H1 (cell line): Measurements from ENCODE around the gene RIT2. TPM values are rescaled to one million over a fixed set of nuclear protein-coding genes. Genes with fewer than 3 reads are reported as not detected.

ENCODE experiments used
- CTCF ChIA-PET: fragments of 300-600 bp; sonication (Branson Sonifier 250); formaldehyde crosslinking; loops from one replicate; lab custom pipeline; 2021; ENCODE audit not compliant: partially characterized antibody; lab: Charles Lee
- POLR2A ChIA-PET: fragments of 300-600 bp; sonication (Branson Sonifier 250); formaldehyde crosslinking; loops from one replicate; lab custom pipeline; 2021; ENCODE audit warnings: inconsistent platforms; ENCODE audit not compliant: partially characterized antibody; lab: Charles Lee
- DNase-seq, 2 experiments: peaks; one replicate each; pipeline versions ENCODE4 v3.0.0 to v3.0.0-alpha.2; 2010 to 2022; ENCODE audit warnings: low spot score in 2 of 2, low read depth in 1 of 2, mixed read lengths in 1 of 2
- FAIRE-seq: peaks from 2 replicates; lab custom pipeline; 2011; peaks lifted over from hg19 to GRCh38; lab: Jason Lieb, UNC
- H2AFZ ChIP-seq: 2 replicates; pipeline ENCODE4 v1.8.1; 2012; ENCODE audit warnings: low read length, inconsistent platforms
- H2AK5ac ChIP-seq: 2 replicates; pipeline ENCODE4 v1.6.1; 2013; ENCODE audit warnings: low read depth, low read length
- H2BK120ac ChIP-seq: replicated peaks from 2 replicates; pipeline ENCODE3; 2013; ENCODE audit warnings: low read depth, low read length, inconsistent platforms
- H2BK12ac ChIP-seq: 2 replicates; pipeline ENCODE4 v1.6.1; 2013; ENCODE audit warnings: low read depth, low read length
- H2BK15ac ChIP-seq: 2 replicates; pipeline ENCODE4 v1.6.1; 2013; ENCODE audit warnings: low read length
- H2BK20ac ChIP-seq: 2 replicates; pipeline ENCODE4 v1.6.1; 2013; ENCODE audit warnings: low read length
- H2BK5ac ChIP-seq: 2 replicates; pipeline ENCODE4 v1.6.1; 2013; ENCODE audit warnings: low read depth, low read length
- H3K14ac ChIP-seq: 2 replicates; pipeline ENCODE4 v1.6.1; 2013; ENCODE audit warnings: inconsistent platforms; ENCODE audit not compliant: insufficient read length
- H3K18ac ChIP-seq: 2 replicates; pipeline ENCODE4 v1.6.1; 2013; ENCODE audit warnings: low read length; ENCODE audit errors: extremely low read depth
- H3K23ac ChIP-seq: 2 replicates; pipeline ENCODE4 v1.6.1; 2013; ENCODE audit warnings: inconsistent platforms; ENCODE audit not compliant: insufficient read length
- H3K23me2 ChIP-seq: 2 replicates; pipeline ENCODE4 v1.6.1; 2013; ENCODE audit warnings: low read depth, low read length
- H3K27ac ChIP-seq: 2 replicates; pipeline ENCODE4 v1.6.1; 2011; ENCODE audit warnings: low read depth, low read length, inconsistent platforms
- H3K27me3 ChIP-seq, 4 experiments: replicated peaks in 1 of 4; 1 replicate in 1 of 4; 2 replicates in 3 of 4; pipeline versions ENCODE4 v1.6.1 to v1.8.1; 2011 to 2013; ENCODE audit warnings: low read length in 3 of 4, mild to moderate bottlenecking in 3 of 4, inconsistent platforms in 2 of 4, mixed read lengths in 2 of 4, moderate library complexity in 1 of 4; ENCODE audit not compliant: control insufficient read depth in 3 of 4, insufficient read depth in 3 of 4; ENCODE audit errors: extremely low read depth in 1 of 4
- H3K36me3 ChIP-seq, 4 experiments: 2 replicates each; pipeline versions ENCODE4 v1.6.1 to v1.8.1; 2011 to 2013; ENCODE audit warnings: mild to moderate bottlenecking in 4 of 4, low read length in 3 of 4, moderate library complexity in 2 of 4, control low read depth in 1 of 4, inconsistent platforms in 1 of 4; ENCODE audit not compliant: insufficient read depth in 4 of 4, control insufficient read depth in 2 of 4
- H3K4ac ChIP-seq: replicated peaks from 2 replicates; pipeline ENCODE3; 2013; ENCODE audit warnings: low read length, low read depth, mixed read lengths, inconsistent platforms; ENCODE audit not compliant: insufficient read length
- H3K4me1 ChIP-seq, 4 experiments: replicated peaks in 1 of 4; 1 replicate in 1 of 4; 2 replicates in 3 of 4; pipeline versions ENCODE4 v1.6.1 to v1.8.1; 2011 to 2013; ENCODE audit warnings: low read length in 3 of 4, inconsistent platforms in 2 of 4, mixed read lengths in 1 of 4; ENCODE audit not compliant: insufficient read depth in 4 of 4, control insufficient read depth in 3 of 4
- H3K4me2 ChIP-seq, 2 experiments: 2 replicates each; pipeline versions ENCODE4 v1.6.1 to v1.8.1; 2011 to 2013; ENCODE audit warnings: low read depth in 2 of 2, low read length in 2 of 2, control low read depth in 1 of 2, inconsistent platforms in 1 of 2, mild to moderate bottlenecking in 1 of 2; ENCODE audit not compliant: insufficient read depth in 1 of 2
- H3K4me3 ChIP-seq, 4 experiments: fragments of 200-600, 300-600 bp in 1 of 4; sonication (generic), shearing (Covaris generic), sonication (Bioruptor Twin) in 1 of 4; 2 replicates each; pipeline versions ENCODE4 v1.5.1 to v1.8.1; 2011 to 2016; ENCODE audit warnings: low read length in 4 of 4, low read depth in 3 of 4, control low read depth in 2 of 4, inconsistent platforms in 2 of 4, mild to moderate bottlenecking in 2 of 4, mixed read lengths in 1 of 4, moderate library complexity in 1 of 4; ENCODE audit not compliant: insufficient read depth in 2 of 4; ENCODE audit errors: extremely low read depth in 1 of 4
- H3K56ac ChIP-seq: replicated peaks from 2 replicates; pipeline ENCODE3; 2013; ENCODE audit warnings: low read depth, mild to moderate bottlenecking, mixed read lengths, low read length, inconsistent platforms; ENCODE audit not compliant: insufficient read length
- H3K79me1 ChIP-seq: 2 replicates; pipeline ENCODE4 v1.6.1; 2013; ENCODE audit warnings: low read depth, low read length, control low read depth
- H3K79me2 ChIP-seq, 2 experiments: 2 replicates each; pipeline versions ENCODE4 v1.6.1 to v1.8.1; 2012 to 2013; ENCODE audit warnings: low read length in 2 of 2, mild to moderate bottlenecking in 2 of 2, inconsistent platforms in 1 of 2; ENCODE audit not compliant: insufficient read depth in 2 of 2, control insufficient read depth in 1 of 2
- H3K9ac ChIP-seq, 4 experiments: replicated peaks in 1 of 4; 1 replicate in 1 of 4; 2 replicates in 3 of 4; pipeline versions ENCODE4 v1.6.1 to v1.8.1; 2011 to 2013; ENCODE audit warnings: low read depth in 3 of 4, low read length in 3 of 4, control low read depth in 2 of 4, mild to moderate bottlenecking in 2 of 4, moderate library complexity in 2 of 4, inconsistent platforms in 1 of 4; ENCODE audit errors: extremely low read depth in 1 of 4
- H3K9me3 ChIP-seq, 2 experiments: 2 replicates each; pipeline versions ENCODE4 v1.6.1 to v1.8.1; 2012 to 2013; ENCODE audit warnings: mild to moderate bottlenecking in 2 of 2, moderate library complexity in 2 of 2, control low read depth in 1 of 2, inconsistent platforms in 1 of 2, low read depth in 1 of 2, low read length in 1 of 2, mixed read lengths in 1 of 2; ENCODE audit not compliant: insufficient read depth in 2 of 2
- H4K20me1 ChIP-seq, 2 experiments: replicated peaks in 1 of 2; 2 replicates each; pipeline versions ENCODE3 to v1.8.1; 2011 to 2013; ENCODE audit warnings: inconsistent platforms in 2 of 2, low read length in 2 of 2, mild to moderate bottlenecking in 1 of 2; ENCODE audit not compliant: insufficient read depth in 2 of 2, control insufficient read depth in 1 of 2
- H4K5ac ChIP-seq: 2 replicates; pipeline ENCODE4 v1.6.1; 2013; ENCODE audit warnings: low read length, low read depth, mixed read lengths, inconsistent platforms; ENCODE audit not compliant: insufficient read length
- H4K8ac ChIP-seq: 2 replicates; pipeline ENCODE4 v1.8.0; 2013; ENCODE audit warnings: mild to moderate bottlenecking, moderate library complexity, low read length, inconsistent platforms; ENCODE audit not compliant: insufficient read depth; ENCODE audit errors: extremely low read depth
- H4K91ac ChIP-seq: replicated peaks from 2 replicates; pipeline ENCODE3; 2013; ENCODE audit warnings: low read length, mixed read lengths, inconsistent platforms; ENCODE audit not compliant: insufficient read length
- CBX5 ChIP-seq: fragments of 300-800, 300-1000 bp; sonication (generic); IDR thresholded peaks from 2 replicates; pipeline ENCODE4 v1.7.1; 2016; ENCODE audit warnings: antibody characterized with exemption, low read length, low read depth
- CHD2 ChIP-seq: IDR thresholded peaks from 2 replicates; pipeline ENCODE4 v1.6.1; 2012; ENCODE audit warnings: low read length, improper control_type of control experiment
- CTBP2 ChIP-seq: IDR thresholded peaks from 2 replicates; pipeline ENCODE4 v1.7.0; 2011; ENCODE audit warnings: borderline replicate concordance, mild to moderate bottlenecking, moderate library complexity, mixed read lengths, low read length; ENCODE audit not compliant: insufficient read depth, insufficient read length
- HDAC2 ChIP-seq, 2 experiments: fragments of 300-600 bp in 1 of 2; sonication (generic) in 1 of 2; IDR thresholded peaks; 2 replicates each; pipeline ENCODE4 v1.6.1; 2011 to 2012; ENCODE audit warnings: low read depth in 2 of 2, low read length in 2 of 2, mild to moderate bottlenecking in 2 of 2, moderate library complexity in 2 of 2, borderline replicate concordance in 1 of 2, inconsistent platforms in 1 of 2
- RAD21 ChIP-seq, 2 experiments: IDR thresholded peaks in 1 of 2; conservative IDR thresholded peaks in 1 of 2; 2 replicates each; pipeline ENCODE4 v1.6.1; 2011; ENCODE audit warnings: low read depth in 2 of 2, low read length in 2 of 2, improper control_type of control experiment in 1 of 2, inconsistent platforms in 1 of 2, mild to moderate bottlenecking in 1 of 2, moderate library complexity in 1 of 2
- WGBS, 2 experiments: shearing (Covaris generic) in 1 of 2; methylation state at CpG; one replicate each; pipeline versions ENCODE4 v1.1.6 to v1.1.7; 2013 to 2015; ENCODE audit warnings: low lambda C conversion rate in 2 of 2, mixed read lengths in 2 of 2, inconsistent platforms in 1 of 2, low coverage in 1 of 2, missing lambda C conversion rate in 1 of 2; ENCODE audit not compliant: insufficient replicate concordance in 2 of 2, insufficient coverage in 1 of 2, insufficient read length in 1 of 2; ENCODE audit errors: extremely low coverage in 1 of 2, missing lambda C conversion rate in 1 of 2; 5-methylcytosine and 5-hydroxymethylcytosine counted together
- polyA plus RNA-seq, 7 experiments: library from polyadenylated mRNA; depleted of rRNA in 3 of 7; stranded (reverse) in 5 of 7; unstranded in 2 of 7; fragments of >200 nt in 5 of 7; fragments of 200-250 nt in 2 of 7; gene quantifications; 1 replicate in 5 of 7; 2 replicates in 1 of 7; 4 replicates in 1 of 7; pipeline versions ENCODE4 v1.2.1 to v1.2.3, GENCODE V29; 2011 to 2013; ENCODE audit warnings: missing spikeins in 2 of 7, mixed read lengths in 2 of 7
- total RNA-seq: library from RNA; stranded (reverse); fragmentation: NEBNext Ultra II Directional; extraction: Animal tissue kit (Norgen Biotek cat#: 25700); gene quantifications from 2 replicates; pipeline ENCODE4 v1.2.1, GENCODE V29; 2021

The RIT2 gene
- total and polyA plus RNA-seq, 2 of the 8 experiments (the other 6 are each of a cell fraction or from before 2014, with no cell fraction given), result 0.67 to 3.2 TPM

- Histone ChIP-seq H3K4me2 (no peak overlapping the region), H3K9ac (no peak overlapping the region)
- 85% methylated on average over 3 of the region's 3 CpGs; no CpG with 5 or more reads in 1 of the 2 experiments for WGBS, 2 experiments
- TF ChIP-seq CHD2 (no peak), CTBP2 (no peak), HDAC2 (IDR thresholded peaks at IDR 0.05; ENCODE audit: borderline replicate concordance in 1 of 2, low read depth in 2 of 2, low read length in 2 of 2) (no peak), CBX5 (no peak), RAD21 (IDR thresholded peaks at IDR 0.05 in 1 of 2, conservative IDR thresholded peaks at IDR 0.05 in 1 of 2; ENCODE audit: low read depth in 2 of 2, low read length in 2 of 2) (no peak)
- TF ChIP-seq, all 59 proteins: peak for 0
- Histone ChIP-seq H2AK5ac (no peak overlapping the region), H3K4me1 (no peaks in the 10 kb centered on the region), H3K23ac (no peak overlapping the region), H2BK15ac (no peak overlapping the region), H2AFZ (no peak overlapping the region), H3K4ac (no peak overlapping the region), H2BK120ac (no peak overlapping the region), H2BK12ac (no peak overlapping the region), H3K56ac (no peak overlapping the region), H3K4me3 (no peak overlapping the region), H3K36me3 (no peaks in the 10 kb centered on the region), H2BK20ac (no peak overlapping the region), H3K9me3 (no peaks in the 10 kb centered on the region), H2BK5ac (no peak overlapping the region), H3K27ac (no peak overlapping the region), H4K5ac (no peak overlapping the region), H3K79me2 (no peaks in the 10 kb centered on the region), H3K18ac (no peak overlapping the region), H3K79me1 (no peaks in the 10 kb centered on the region), H4K8ac (no peak overlapping the region), H3K14ac (no peak overlapping the region), H3K27me3 (peaks cover 0 to 1% (median 0%) of the 10 kb centered on the region in 4 experiments; a peak in 1 of 7 replicates), H3K23me2 (no peaks in the 10 kb centered on the region), H4K20me1 (no peaks in the 10 kb centered on the region), H4K91ac (no peak overlapping the region)
- POLR2A ChIA-PET, result interaction anchor here (1.1 kb wide), 1 partner anchor 10 kb away, joined by 3 read pairs; no protein-coding TSS in a partner anchor
- FAIRE-seq, result no peak
- no peak for DNase-seq
- CTCF ChIA-PET, result interaction anchor here (0.8 kb wide), 1 partner anchor 398 kb away, joined by 4 read pairs; no protein-coding TSS in a partner anchor
Measured at GRCh38 chr18:43022874-43023273, 92.6 kb downstream of the RIT2 start.
